Thyroid gland (tissue), 4 donors: Measurements from ENCODE around the gene CRAT. TPM values are rescaled to one million over a fixed set of nuclear protein-coding genes. Genes with fewer than 3 reads are reported as not detected.

ENCODE experiments used
- DNase-seq, 2 donors: peaks; one replicate each; pipeline ENCODE4 v3.0.0-alpha.2; 2019
- H3K27ac ChIP-seq, 3 donors: fragments of 200-600 bp; sonication (generic); 1 replicate in 2 of 3; 2 replicates in 1 of 3; pipeline ENCODE4 v1.5.1; 2016 to 2019; ENCODE audit warnings: mild to moderate bottlenecking in 1 of 3, moderate library complexity in 1 of 3
- H3K27me3 ChIP-seq: fragments of 200-600 bp; sonication (generic); one replicate; pipeline ENCODE4 v1.5.1; 2019
- H3K36me3 ChIP-seq, 2 donors: fragments of 200-600 bp; sonication (generic); one replicate each; pipeline ENCODE4 v1.5.1; 2016 to 2019
- H3K4me1 ChIP-seq, 2 donors: fragments of 200-600 bp; sonication (generic); one replicate each; pipeline ENCODE4 v1.5.1; 2017 to 2019
- H3K4me3 ChIP-seq, 3 donors: fragments of 200-600 bp; sonication (generic); replicated peaks in 1 of 3; 1 replicate in 2 of 3; 2 replicates in 1 of 3; pipeline ENCODE4 v1.5.1; 2016; ENCODE audit warnings: mild to moderate bottlenecking in 1 of 3
- H3K9me3 ChIP-seq: fragments of 200-600 bp; sonication (generic); one replicate; pipeline ENCODE4 v1.5.1; 2017
- CTCF ChIP-seq, 6 experiments: fragments of 200-600 bp in 3 of 6; fragments of 450-650 bp in 3 of 6; sonication (generic) in 3 of 6; IDR thresholded peaks; one replicate each; pipeline ENCODE4 v1.5.1; 2016 to 2019; ENCODE audit warnings: antibody characterized with exemption in 6 of 6, mild to moderate bottlenecking in 2 of 6, inconsistent platforms in 1 of 6, moderate library complexity in 1 of 6
- POLR2A ChIP-seq, 2 donors: fragments of 450-650 bp; IDR thresholded peaks; one replicate each; pipeline ENCODE4 v1.6.1; 2017; ENCODE audit warnings: antibody characterized with exemption in 2 of 2, mild to moderate bottlenecking in 2 of 2, moderate library complexity in 1 of 2
- WGBS, 2 donors: methylation state at CpG; one replicate each; pipeline ENCODE4 v1.1.5; 2017; 5-methylcytosine and 5-hydroxymethylcytosine counted together
- intact Hi-C: fragments of 100-400 bp; cut with DNase I; formaldehyde crosslinking; loops from one replicate; pipeline ENCODE4 v1.15.1; 2023
- total RNA-seq, 4 donors: library from RNA; depleted of rRNA; stranded (reverse); fragments of >200 nt; gene quantifications; one replicate each; pipeline ENCODE4 v1.2.3, GENCODE V29; 2016

The CRAT gene
- total RNA-seq, 4 donors from 2014 or later: 44.0 to 59.0 (median 54.1) TPM

GRCh38 chr9:129098328-129098727 is 12.3 kb downstream of the CRAT start:
- intact Hi-C loops: no loop called here
- no peak for DNase-seq
- Histone ChIP-seq H3K4me3 (no peak overlapping the region), H3K27ac (no peak overlapping the region), H3K27me3 (no peaks in the 10 kb centered on the region), H3K9me3 (no peaks in the 10 kb centered on the region), H3K4me1 (no peaks in the 10 kb centered on the region), H3K36me3 (peaks cover 8% of the 10 kb centered on the region in 2 donors)
- no peak for TF ChIP-seq CTCF (IDR thresholded peaks at IDR 0.05)
- no peak for TF ChIP-seq POLR2A (IDR thresholded peaks at IDR 0.05)
- 90 to 98% methylated on average over 4 to 8 of the region's 11 CpGs for WGBS, 2 donors

GRCh38 chr9:129097671-129098306 is 12.8 kb downstream of the CRAT start:
- Histone ChIP-seq H3K4me3 (no peak overlapping the region), H3K4me1 (no peaks in the 10 kb centered on the region), H3K27ac (no peak overlapping the region), H3K27me3 (no peaks in the 10 kb centered on the region), H3K36me3 (peaks cover 8% of the 10 kb centered on the region in 2 donors), H3K9me3 (no peaks in the 10 kb centered on the region)
- 90 to 91% methylated on average over 9 to 16 of the region's 16 CpGs for WGBS, 2 donors
- TF ChIP-seq POLR2A (IDR thresholded peaks at IDR 0.05): no peak
- no peak for TF ChIP-seq CTCF (IDR thresholded peaks at IDR 0.05)
- intact Hi-C loops: no loop called here
- DNase-seq: no peak

- Histone ChIP-seq H3K4me1 (no peaks in the 10 kb centered on the region), H3K4me3 (no peak overlapping the region), H3K36me3 (peaks cover 8% of the 10 kb centered on the region in 2 donors), H3K27me3 (no peaks in the 10 kb centered on the region), H3K9me3 (no peaks in the 10 kb centered on the region), H3K27ac (no peak overlapping the region)
- TF ChIP-seq CTCF (IDR thresholded peaks at IDR 0.05) (no peak), POLR2A (IDR thresholded peaks at IDR 0.05) (no peak)
- intact Hi-C loops: no loop called here
- DNase-seq: no peak
- 95% methylated on average over 3 of the region's 12 CpGs; no CpG with 5 or more reads in 1 of the 2 donors for WGBS, 2 donors
These were observed 14.7 kb downstream of the CRAT start for GRCh38 chr9:129095908-129096307.

GRCh38 chr9:129095170-129095667 is 15.4 kb downstream of the CRAT start:
- H3K9me3 ChIP-seq: no peaks in the 10 kb centered on the region
- intact Hi-C loops: no loop called here
- DNase-seq: no peak
- 94 to 98% methylated on average over 16 of the region's 21 CpGs for WGBS, 2 donors
- no peak overlapping the region for H3K27ac ChIP-seq
- H3K4me3 ChIP-seq: no peak overlapping the region
- no peaks in the 10 kb centered on the region for H3K27me3 ChIP-seq
- H3K36me3 ChIP-seq: peaks cover 8% of the 10 kb centered on the region in 2 donors
- TF ChIP-seq POLR2A (IDR thresholded peaks at IDR 0.05): no peak
- TF ChIP-seq CTCF (IDR thresholded peaks at IDR 0.05): no peak
- no peaks in the 10 kb centered on the region for H3K4me1 ChIP-seq

GRCh38 chr9:129094387-129095169 is 16.0 kb downstream of the CRAT start:
- H3K27ac ChIP-seq: no peak overlapping the region
- H3K4me3 ChIP-seq: no peak overlapping the region
- peaks cover 8% of the 10 kb centered on the region in 2 donors for H3K36me3 ChIP-seq
- no peaks in the 10 kb centered on the region for H3K27me3 ChIP-seq
- intact Hi-C loops: no loop called here
- WGBS, 2 donors: 94 to 97% methylated on average over 6 to 13 of the region's 13 CpGs
- TF ChIP-seq CTCF (IDR thresholded peaks at IDR 0.05) (no peak), POLR2A (IDR thresholded peaks at IDR 0.05) (no peak)
- H3K4me1 ChIP-seq: no peaks in the 10 kb centered on the region
- H3K9me3 ChIP-seq: no peaks in the 10 kb centered on the region
- DNase-seq: no peak
